ENCODE data around the gene GSTA1. TPM values are rescaled to one million over a fixed set of nuclear protein-coding genes. Genes with fewer than 3 reads are reported as not detected.
"Not testable (repeated sequence)": the region's sequence is repeated elsewhere in the genome, so short reads cannot be mapped to it uniquely, and the experiment has no call there.

GSTA1 gene
- total RNA-seq, 1 experiment from 2014 or later, result not detected

GRCh38 chr6:52782209-52782608, 21.4 kb downstream of the GSTA1 start:
- H3K23me2 ChIP-seq (ENCODE audit: insufficient read length, low read depth, low read length, poor library complexity, severe bottlenecking); H4K5ac ChIP-seq (ENCODE audit: insufficient read length, low read depth, low read length); H3K56ac ChIP-seq (ENCODE audit: insufficient read length, low read depth, low read length); H3K9me3 ChIP-seq (ENCODE audit: control insufficient read depth, low read depth, low read length); H3K4me2 ChIP-seq (ENCODE audit: insufficient read depth, insufficient read length, low read length); H2BK12ac ChIP-seq (ENCODE audit: insufficient read length, low read depth, low read length); H3K9me3 Mint-ChIP-seq; H4K8ac ChIP-seq (replicated peaks; ENCODE audit: insufficient read length, low read depth, low read length); H3K79me2 ChIP-seq (ENCODE audit: insufficient read depth, low read length); H2BK20ac ChIP-seq (ENCODE audit: low read depth, low read length, poor library complexity, severe bottlenecking); H3K9ac ChIP-seq (ENCODE audit: extremely low read depth, insufficient read length, low read length); H3K14ac ChIP-seq (ENCODE audit: insufficient read depth, low read length); H3K27ac Mint-ChIP-seq; H3K27me3 ChIP-seq (ENCODE audit: insufficient read depth, low read length); H4K20me1 ChIP-seq (ENCODE audit: control insufficient read depth, insufficient read depth, insufficient read length); H2BK15ac ChIP-seq (ENCODE audit: low read depth, low read length); H3T11ph ChIP-seq (ENCODE audit: low read length); H2AFZ ChIP-seq (ENCODE audit: low read length); H4K91ac ChIP-seq (ENCODE audit: insufficient read length, low read depth, low read length); H3K18ac ChIP-seq (ENCODE audit: insufficient read length, low read depth, low read length); H3K79me1 ChIP-seq (ENCODE audit: insufficient read depth, low read depth, low read length, poor library complexity, severe bottlenecking); H2AK5ac ChIP-seq (ENCODE audit: insufficient read length, low read length); H3K27ac ChIP-seq (ENCODE audit: insufficient read length, low read depth, low read length); H3K4me3 Mint-ChIP-seq; H3K23ac ChIP-seq (ENCODE audit: insufficient read length, low read depth, low read length); DNase-seq; H3K36me3 Mint-ChIP-seq (ENCODE audit: insufficient read depth in 1 of 3, low read depth in 3 of 3); H3K4me1 Mint-ChIP-seq; H2BK120ac ChIP-seq (ENCODE audit: low read depth, low read length, poor library complexity, severe bottlenecking); H3K4me1 ChIP-seq (ENCODE audit: insufficient read depth, low read length); H3K4ac ChIP-seq (ENCODE audit: low read depth, low read length); H3K27me3 Mint-ChIP-seq (ENCODE audit: low read depth); H2BK5ac ChIP-seq (ENCODE audit: insufficient read length, low read length): not testable (repeated sequence)

Data from H9 (cell line).